ENCODE measurements around the gene NABP2.

Gene NABP2

GRCh38 chr12:56274299-56274698 is 50.2 kb downstream of the NABP2 start:
- DNase-seq (ENCODE audit: low read depth in 2 of 2) = no peak

DNA sequence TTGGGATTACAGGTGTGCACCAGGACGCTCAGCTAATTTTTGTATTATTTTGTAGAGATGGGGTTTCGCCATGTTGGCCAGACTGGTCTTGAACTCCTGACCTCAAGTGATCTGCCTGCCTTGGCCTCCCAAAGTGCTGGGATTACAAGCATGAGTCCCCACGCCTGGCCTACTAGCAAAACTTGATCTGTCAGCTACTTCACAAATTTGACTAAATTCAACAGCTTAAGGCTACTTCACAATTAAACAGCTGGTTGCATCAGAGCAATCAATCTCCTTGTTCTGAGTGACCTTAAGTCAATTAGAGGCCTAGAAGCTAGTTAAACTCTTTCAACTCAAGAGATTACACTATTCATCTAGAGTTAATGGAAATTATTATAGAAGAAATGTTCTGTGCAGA is 54.8 kb downstream of the NABP2 start:
- no peak for DNase-seq (ENCODE audit: low read depth in 2 of 2)
